Hematopoietic multipotent progenitor cell (in vitro differentiated cells): ENCODE measurements around the gene PSME3. TPM values are rescaled to one million over a fixed set of nuclear protein-coding genes. Genes with fewer than 3 reads are reported as not detected.
A peak's percentile ranks its signal among the peaks of the same experiment; 100 is the strongest.

ENCODE experiments used
- DNase-seq, 3 donors: peaks; one replicate each; pipeline ENCODE4 v3.0.0-alpha.2; 2011 to 2015; ENCODE audit warnings: low read depth in 2 of 3, low spot score in 2 of 3
- total RNA-seq: library from RNA; depleted of rRNA; stranded (reverse); fragments of >200 nt; gene quantifications from one replicate; pipeline ENCODE4 v1.2.3, GENCODE V29; 2012

The PSME3 gene
- total RNA-seq, 1 donor: 39.0 TPM

DNA sequence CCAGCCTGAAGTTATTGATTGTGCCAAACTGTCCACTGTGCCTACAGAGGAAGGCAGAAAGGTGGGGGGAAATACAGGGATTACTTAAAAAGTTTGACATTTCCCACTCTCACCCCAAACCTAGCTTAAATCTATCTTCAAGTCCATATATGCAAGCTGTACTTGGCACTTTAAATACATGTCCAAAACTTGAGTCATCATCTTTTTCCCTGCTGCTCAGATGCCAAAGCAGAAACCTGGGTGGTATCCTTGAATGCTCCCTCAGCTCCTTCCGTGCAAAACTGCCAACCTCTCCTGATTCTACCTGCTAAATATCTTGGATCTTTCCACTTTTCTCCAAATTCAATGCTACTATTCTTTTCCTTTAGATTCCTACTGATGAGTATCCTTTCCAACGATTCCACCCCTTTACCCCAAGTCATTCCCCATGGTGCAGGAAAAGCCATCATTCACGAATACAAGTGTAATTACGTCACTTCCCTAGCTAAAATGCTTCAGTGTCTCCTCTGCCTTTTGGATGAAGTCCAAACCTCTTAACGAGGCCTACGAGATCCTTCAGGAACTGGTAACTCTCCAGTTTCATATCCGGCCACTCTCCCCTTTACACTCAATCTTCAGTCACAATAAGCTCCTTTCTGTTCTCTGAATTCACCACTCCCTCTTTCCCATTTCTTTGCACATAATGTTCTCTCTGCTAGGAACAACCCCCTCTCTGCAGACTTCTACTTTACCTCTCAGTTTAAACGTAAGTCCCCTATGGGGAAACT is 18.4 kb upstream of the PSME3 start:
- no peak for DNase-seq

GRCh38 chr17:42817866-42818265 is 15.3 kb upstream of the PSME3 start:
- no peak for DNase-seq

- no peak for DNase-seq
Measured at GRCh38 chr17:42818379-42818778, 14.8 kb upstream of the PSME3 start.

DNA sequence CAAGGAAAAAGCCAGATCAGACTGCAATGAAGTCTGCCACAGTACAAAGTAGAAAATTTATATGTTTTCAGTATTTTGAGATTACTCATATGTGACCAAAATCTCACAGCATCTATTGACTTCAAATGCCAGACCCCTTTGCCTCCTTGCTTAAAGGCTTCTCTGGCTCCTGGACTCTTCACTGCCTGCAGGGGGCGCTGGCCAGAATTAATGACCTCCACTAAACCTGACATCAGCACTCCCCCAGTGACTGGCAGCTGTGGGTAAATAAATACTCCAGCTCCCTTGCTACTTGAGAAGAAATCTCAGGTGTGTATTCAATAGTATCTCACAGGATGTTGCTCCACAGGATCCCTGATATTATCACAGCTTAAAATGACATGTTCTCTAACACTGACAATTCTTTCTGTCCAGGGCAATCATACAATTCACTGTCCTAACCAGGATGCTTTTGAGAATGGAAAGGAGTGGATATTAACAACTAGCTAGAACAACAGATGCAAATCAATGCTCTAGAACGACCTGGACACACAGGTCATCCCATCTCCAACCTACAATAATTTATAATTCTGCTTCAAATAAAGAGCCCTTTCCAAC is 13.2 kb upstream of the PSME3 start:
- peak in 2 of 3 donors; percentile 71 to 87 for DNase-seq

GRCh38 chr17:42821176-42821575 is 12.0 kb upstream of the PSME3 start:
- no peak for DNase-seq

DNA sequence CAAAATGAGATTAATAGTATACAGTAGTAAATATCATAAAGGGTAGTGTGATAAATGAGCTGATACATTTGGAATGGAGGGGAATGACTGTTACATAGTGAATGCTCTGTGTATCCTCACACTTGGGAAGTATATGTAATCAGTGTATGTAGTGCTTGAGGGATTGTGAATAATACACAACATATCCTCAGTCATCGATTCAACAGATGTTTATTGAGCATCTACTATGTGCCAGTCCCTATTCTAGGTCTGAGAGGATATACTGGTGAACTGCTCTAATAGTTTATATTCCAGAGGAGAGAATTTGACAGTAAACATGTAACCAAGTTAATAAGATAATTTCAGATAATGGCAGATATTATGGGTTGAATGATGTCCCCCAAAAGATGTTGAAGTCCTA is 5.7 kb upstream of the PSME3 start:
- DNase-seq: no peak

GRCh38 chr17:42830971-42831370 is 2.2 kb upstream of the PSME3 start:
- DNase-seq: no peak

DNA sequence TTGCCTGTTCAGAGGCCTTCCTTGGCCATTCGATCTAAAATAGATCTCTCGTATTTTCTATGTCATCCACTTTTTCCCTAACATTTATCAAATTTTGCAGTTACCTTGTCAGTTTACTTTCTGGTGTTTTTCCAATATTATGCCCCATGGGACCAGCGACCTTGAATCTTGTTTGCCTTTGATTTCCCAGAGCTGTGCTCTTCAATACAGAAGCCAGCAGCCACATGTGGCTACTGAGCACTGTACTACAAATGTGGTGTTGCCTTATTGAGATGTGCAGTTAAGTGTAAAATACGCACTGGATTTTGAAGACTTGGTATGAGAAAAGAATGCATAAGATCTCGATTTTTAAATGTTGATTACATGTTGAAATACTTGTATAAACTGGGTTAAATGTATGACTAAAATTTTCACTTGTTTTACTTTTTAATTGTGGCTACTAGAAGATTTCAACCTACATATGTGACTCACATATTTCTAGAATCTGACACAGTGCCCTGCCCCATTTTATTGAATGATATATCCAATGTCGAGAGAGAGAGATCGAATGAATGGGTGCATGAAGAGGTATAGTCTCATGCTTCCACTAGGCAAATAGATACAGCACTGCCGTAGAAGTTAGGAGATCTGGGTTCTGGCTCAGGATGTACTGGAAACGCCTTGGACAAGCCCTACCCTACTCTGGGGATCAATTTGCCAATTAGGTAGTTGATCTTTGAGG is 824 bp upstream of the PSME3 start:
- DNase-seq: no peak

DNA sequence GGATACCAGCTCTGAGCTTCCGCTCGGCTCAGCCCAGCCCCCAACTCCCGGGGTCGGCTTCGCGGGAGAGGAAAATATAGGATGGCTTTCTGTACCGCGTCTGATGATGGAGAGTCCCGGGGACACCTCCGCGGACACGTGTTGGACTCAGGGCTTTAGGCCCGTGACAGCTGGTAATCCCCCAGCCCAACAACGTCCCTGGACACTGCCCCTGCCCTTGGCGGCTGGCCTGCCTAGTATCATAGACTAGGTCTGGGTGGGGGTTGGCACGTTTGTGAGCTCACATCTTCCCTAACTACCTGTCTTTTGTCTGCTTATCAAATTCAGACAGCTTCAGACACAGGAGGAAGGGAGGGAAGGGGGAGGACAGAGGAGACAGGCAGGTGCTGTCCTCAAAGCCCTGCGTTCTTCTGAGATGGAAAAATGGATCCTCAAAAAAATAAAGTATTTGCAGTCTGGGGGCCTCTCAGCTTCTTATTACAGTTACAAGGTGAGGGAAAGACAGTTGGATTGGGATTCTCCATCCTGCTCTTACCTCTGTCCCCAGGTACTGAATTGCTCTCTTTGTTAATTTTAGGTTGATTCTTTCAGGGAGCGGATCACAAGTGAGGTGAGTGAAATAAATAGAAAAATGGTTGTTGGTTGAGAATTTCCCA is 698 bp downstream of the PSME3 start:
- peak in 1 of 3 donors; percentile 6 for DNase-seq

DNA sequence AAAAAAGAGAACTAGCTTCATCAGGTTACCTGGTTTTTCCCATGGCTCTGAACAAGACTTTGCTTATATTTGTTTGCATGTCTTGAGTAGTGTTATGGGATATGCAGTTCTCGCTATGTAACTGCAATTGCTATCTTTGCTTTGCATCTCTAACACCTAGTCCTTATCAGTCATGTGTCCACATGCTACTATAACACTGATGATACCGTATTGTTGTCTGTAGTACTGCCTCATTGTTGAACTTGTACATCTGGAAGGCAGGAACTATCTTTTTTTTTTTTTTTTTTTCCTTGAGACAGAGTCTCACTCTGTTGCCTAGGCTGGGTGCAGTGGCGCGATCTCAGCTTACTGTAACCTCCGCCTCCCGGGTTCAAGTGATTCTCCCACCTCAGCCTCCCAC is 2.5 kb downstream of the PSME3 start:
- DNase-seq: no peak

DNA sequence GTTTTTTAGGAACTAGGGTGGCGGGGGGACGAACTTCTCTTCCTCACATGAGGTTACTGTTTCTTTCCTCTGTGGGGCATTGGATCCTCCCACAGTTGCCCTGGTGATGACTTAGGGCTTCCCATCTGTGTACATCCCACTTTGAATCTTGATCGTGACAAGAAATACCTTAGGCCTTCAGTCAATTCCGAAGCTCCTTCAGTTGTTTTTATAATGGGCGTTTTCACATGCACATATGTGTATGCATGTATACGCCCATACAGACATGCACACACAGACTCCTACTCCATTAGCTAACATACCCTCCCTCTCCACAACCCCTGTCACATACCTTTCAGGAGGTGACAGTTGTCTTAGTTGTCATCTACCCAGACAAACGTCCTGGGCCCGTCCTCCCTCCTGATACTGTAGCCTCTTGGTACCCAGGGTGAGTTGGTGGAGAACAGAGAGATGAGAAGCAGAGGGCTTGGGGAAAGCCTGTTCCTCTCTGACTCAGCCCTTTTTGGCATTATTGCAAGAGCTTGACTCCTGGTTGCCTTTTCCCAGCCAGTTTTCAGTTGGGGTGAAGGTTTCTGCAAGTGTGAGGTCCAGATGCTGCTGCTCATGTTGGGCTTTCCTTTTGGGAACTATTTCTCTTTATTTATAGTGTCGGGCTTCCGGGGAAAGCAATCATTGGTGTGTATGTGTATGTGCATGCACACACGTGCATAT is 8.9 kb downstream of the PSME3 start:
- DNase-seq: no peak

- DNase-seq: peak in 2 of 3 donors; percentile 37 to 75
Measured at GRCh38 chr17:42843358-42843934, 10.2 kb downstream of the PSME3 start.

- DNase-seq: no peak
Measured at GRCh38 chr17:42844271-42844670, 11.1 kb downstream of the PSME3 start, which contains the start of gene AOC2. TSS of gene AOC2 (plus strand) at chr17:42844580. CDS start at chr17:42844627, 47 bp downstream.

GRCh38 chr17:42844761-42845555 is 11.8 kb downstream of the PSME3 start:
- no peak for DNase-seq

DNA sequence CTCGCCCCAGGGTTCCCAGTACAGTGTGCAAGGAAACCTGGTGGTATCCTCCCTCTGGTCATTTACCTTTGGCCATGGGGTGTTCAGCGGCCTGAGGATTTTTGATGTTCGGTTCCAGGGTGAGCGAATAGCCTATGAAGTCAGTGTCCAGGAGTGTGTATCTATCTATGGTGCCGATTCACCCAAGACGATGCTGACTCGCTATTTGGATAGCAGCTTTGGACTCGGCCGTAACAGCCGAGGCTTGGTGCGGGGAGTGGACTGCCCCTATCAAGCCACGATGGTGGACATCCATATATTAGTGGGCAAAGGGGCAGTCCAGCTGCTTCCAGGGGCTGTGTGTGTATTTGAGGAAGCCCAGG is 12.3 kb downstream of the PSME3 start:
- DNase-seq: no peak

DNA sequence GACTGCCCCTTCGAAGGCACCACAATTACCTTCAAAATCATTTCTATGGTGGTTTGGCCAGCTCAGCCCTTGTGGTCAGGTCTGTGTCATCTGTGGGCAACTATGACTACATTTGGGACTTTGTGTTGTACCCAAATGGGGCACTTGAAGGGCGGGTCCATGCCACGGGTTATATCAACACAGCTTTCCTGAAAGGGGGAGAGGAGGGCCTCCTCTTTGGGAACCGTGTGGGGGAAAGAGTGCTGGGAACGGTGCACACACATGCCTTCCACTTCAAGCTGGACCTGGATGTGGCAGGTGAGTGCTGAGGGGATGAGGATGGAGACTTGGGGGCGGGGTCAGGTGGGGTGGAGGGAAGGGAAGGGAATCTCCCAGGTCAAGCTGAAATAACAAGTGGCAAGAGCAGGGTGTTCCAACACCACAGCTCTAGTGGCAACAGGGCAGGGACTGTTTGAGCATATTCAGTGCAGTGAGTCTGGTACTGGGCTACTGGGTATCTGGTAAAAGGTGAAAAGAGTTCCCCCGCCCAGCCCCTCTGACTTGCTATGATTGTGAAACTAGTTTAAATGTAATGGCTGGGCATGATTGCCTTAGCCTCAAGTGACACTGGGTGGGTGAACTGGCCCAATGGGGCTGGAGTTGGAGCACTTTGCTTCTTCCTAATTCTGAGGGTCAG is 12.9 kb downstream of the PSME3 start:
- DNase-seq: no peak

GRCh38 chr17:42846594-42847280 is 13.5 kb downstream of the PSME3 start:
- DNase-seq: no peak

GRCh38 chr17:42848093-42848492 is 14.9 kb downstream of the PSME3 start:
- no peak for DNase-seq
